Pancreas (tissue), 10 donors: ENCODE measurements around the gene PITX3. TPM values are rescaled to one million over a fixed set of nuclear protein-coding genes. Genes with fewer than 3 reads are reported as not detected.
A peak's percentile ranks its signal among the peaks of the same experiment; 100 is the strongest.

Experiments
- ATAC-seq, 4 donors: fragments of 200-7000 bp; cut with Tn5 transposase; one replicate each; pipeline versions ENCODE4 v1.8.0 to v1.9.1; 2020; ENCODE audit warnings: mild to moderate bottlenecking in 4 of 4, moderate library complexity in 4 of 4
- DNase-seq, 6 donors: peaks; one replicate each; pipeline ENCODE4 v3.0.0-alpha.2; 2020
- FAIRE-seq: peaks from 2 replicates; lab custom pipeline; 2012; peaks lifted over from hg19 to GRCh38; lab: Jason Lieb, UNC
- H3K27ac ChIP-seq, 4 donors: fragments of 200-600 bp; sonication (generic); 1 replicate in 3 of 4; 2 replicates in 1 of 4; pipeline versions ENCODE4 v1.5.0 to v1.8.0; 2020
- H3K27me3 ChIP-seq, 4 donors: fragments of 200-600 bp; one replicate each; pipeline ENCODE4 v1.8.0; 2021
- H3K36me3 ChIP-seq, 3 donors: fragments of 200-600 bp; sonication (generic) in 1 of 3; one replicate each; pipeline versions ENCODE4 v1.5.0 to v1.8.0; 2020 to 2021
- H3K4me1 ChIP-seq, 3 donors: fragments of 200-600 bp; one replicate each; pipeline ENCODE4 v1.8.0; 2021
- H3K4me3 ChIP-seq, 4 donors: fragments of 200-600 bp; sonication (generic) in 2 of 4; one replicate each; pipeline versions ENCODE4 v1.5.0 to v1.8.0; 2020 to 2021
- H3K9me3 ChIP-seq, 4 donors: fragments of 200-600 bp; one replicate each; pipeline ENCODE4 v1.8.0; 2021
- CTCF ChIP-seq, 4 donors: fragments of 200-600 bp; sonication (generic) in 3 of 4; IDR thresholded peaks; one replicate each; pipeline versions ENCODE4 v1.5.0 to v1.8.0; 2021; ENCODE audit warnings: antibody characterized with exemption in 4 of 4
- WGBS, 2 donors: extraction: QIAGEN DNeasy Blood & Tissue Kit; methylation state at CpG; one replicate each; pipeline ENCODE4 v1.1.7; 2013; 5-methylcytosine and 5-hydroxymethylcytosine counted together
- intact Hi-C, 3 donors: fragments of 100-400 bp; cut with DNase I; formaldehyde crosslinking; loops; one replicate each; pipeline versions ENCODE4 v1.11.1 to v1.14.2; 2022
- polyA plus RNA-seq, 2 donors: library from polyadenylated mRNA; stranded (reverse); fragments of 200-250 nt; gene quantifications; one replicate each; pipeline ENCODE4 v1.2.3, GENCODE V29; 2013
- total RNA-seq, 6 donors: library from RNA; stranded (reverse); fragmentation: NEBNext Ultra II Directional in 4 of 6; extraction: Animal tissue kit (Norgen Biotek cat#: 25700) in 4 of 6; gene quantifications; one replicate each; pipeline versions ENCODE4 v1.2.1 to v1.2.4, GENCODE V29; 2021 to 2023
- donor health status: healthy with polysubstance abuse.
- donor health status: DM: no; HTN: no; CAD: no; lungs with moderate emphysema.
- donor health status: DM: no; HTN: no; CAD: no.
- donor health status: control.
- donor health status: control.
- donor health status: Bipolar disorder and iron deficiency.
- donor health status: DM: yes; HTN: yes; CAD: no.
- donor health status: DM: no; HTN: no; CAD: no.
- donor health status: DM: no; HTN: no; CAD: no.
- donor health status: DM: yes; HTN: yes; CAD: no.

Gene PITX3
- total and polyA plus RNA-seq, 8 donors, result not detected

GRCh38 chr10:102281102-102281487 is 39.8 kb upstream of the PITX3 start:
- FAIRE-seq (no peak), DNase-seq (no peak), ATAC-seq (no peak)
- H3K4me1 ChIP-seq, result peaks cover 8 to 14% (median 10%) of the 10 kb centered on the region in 3 donors
- intact Hi-C loops, result loop anchor here in 1 of 3 donors (10.0 kb wide), 1 partner anchor 46 kb away; no protein-coding TSS in a partner anchor
- no peak for TF ChIP-seq CTCF (IDR thresholded peaks at IDR 0.05)
- H3K27me3 ChIP-seq, result no peaks in the 10 kb centered on the region
- no peaks in the 10 kb centered on the region for H3K36me3 ChIP-seq
- 40 to 41% methylated on average over 3 of the region's 3 CpGs for WGBS, 2 donors
- H3K27ac ChIP-seq, result peak overlapping the region in 1 of 4 donors; percentile 21
- H3K9me3 ChIP-seq, result no peaks in the 10 kb centered on the region
- no peak overlapping the region for H3K4me3 ChIP-seq

- Histone ChIP-seq H3K4me3 (no peak overlapping the region), H3K36me3 (no peaks in the 10 kb centered on the region), H3K9me3 (no peaks in the 10 kb centered on the region), H3K4me1 (peaks cover 8 to 14% (median 10%) of the 10 kb centered on the region in 3 donors), H3K27me3 (no peaks in the 10 kb centered on the region), H3K27ac (peak overlapping the region in 2 of 4 donors; percentile 21 to 30)
- WGBS, 2 donors, result 2 to 3% methylated on average over 3 of the region's 3 CpGs
- DNase-seq, result no peak
- FAIRE-seq, result no peak
- peak in 3 of 4 donors; percentile 70 to 81 (median 72) for ATAC-seq
- intact Hi-C loops, result loop anchor here in 1 of 3 donors (10.0 kb wide), 1 partner anchor 46 kb away; no protein-coding TSS in a partner anchor
- no peak for TF ChIP-seq CTCF (IDR thresholded peaks at IDR 0.05)
Observed at GRCh38 chr10:102280397-102281101, 39.2 kb upstream of the PITX3 start.

GRCh38 chr10:102279104-102279503 is 37.8 kb upstream of the PITX3 start:
- Histone ChIP-seq H3K4me1 (peaks cover 8 to 14% (median 10%) of the 10 kb centered on the region in 3 donors), H3K27me3 (no peaks in the 10 kb centered on the region), H3K9me3 (no peaks in the 10 kb centered on the region), H3K36me3 (no peaks in the 10 kb centered on the region), H3K4me3 (no peak overlapping the region), H3K27ac (no peak overlapping the region)
- no peak for FAIRE-seq
- no peak for TF ChIP-seq CTCF (IDR thresholded peaks at IDR 0.05)
- DNase-seq, result no peak
- intact Hi-C loops, result no loop called here
- no peak for ATAC-seq

DNA sequence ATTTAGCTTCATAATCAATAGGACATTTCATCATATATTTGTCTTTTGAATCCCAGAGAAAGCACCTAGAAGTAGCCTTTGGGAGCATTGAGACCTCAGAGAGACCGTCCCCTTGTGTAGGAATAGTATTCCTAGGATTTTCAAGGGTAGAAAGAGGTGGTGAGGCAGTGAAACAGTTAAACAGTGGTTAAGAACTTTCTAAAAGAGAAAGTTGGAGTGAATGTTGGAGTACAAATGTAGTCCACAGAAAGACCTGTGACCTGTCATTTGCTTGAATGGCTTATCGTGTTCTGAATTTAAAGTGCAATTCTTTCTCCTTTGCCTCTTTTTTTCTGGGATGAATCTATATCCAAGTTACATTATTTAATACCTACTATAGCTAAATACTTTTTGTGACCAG is 34.0 kb upstream of the PITX3 start:
- ATAC-seq, result no peak
- no peak for FAIRE-seq

More for the DNA sequence above, 34.0 kb upstream of the PITX3 start:
- no peak for TF ChIP-seq CTCF (IDR thresholded peaks at IDR 0.05)
- WGBS, 2 donors, result 89 to 91% methylated on average over 2 of the region's 2 CpGs
- DNase-seq, result no peak
- intact Hi-C loops, result no loop called here
- H3K4me1 ChIP-seq, result peaks cover 0 to 3% (median 2%) of the 10 kb centered on the region in 3 donors
- H3K4me3 ChIP-seq, result no peak overlapping the region
- no peaks in the 10 kb centered on the region for H3K36me3 ChIP-seq
- H3K27me3 ChIP-seq, result no peaks in the 10 kb centered on the region
- no peaks in the 10 kb centered on the region for H3K9me3 ChIP-seq
- H3K27ac ChIP-seq, result no peak overlapping the region
